B cell (primary cell): Measurements from ENCODE around the gene CEBPZOS. TPM values are rescaled to one million over a fixed set of nuclear protein-coding genes. Genes with fewer than 3 reads are reported as not detected.

ENCODE experiments used
- ATAC-seq: fragments of 200-7000 bp; cut with Tn5 transposase; one replicate; pipeline ENCODE4 v1.10.0; 2021; ENCODE audit warnings: low read depth, mild to moderate bottlenecking, moderate number of reproducible peaks, moderate library complexity
- CTCF ChIA-PET: fragments of 350-600 bp; sonication (Branson Sonifier 250); formaldehyde crosslinking; loops from one replicate; lab custom pipeline; 2021; ENCODE audit warnings: antibody characterized with exemption, inconsistent platforms; lab: Charles Lee
- POLR2A ChIA-PET: fragments of 350-600 bp; sonication (Branson Sonifier 250); formaldehyde crosslinking; loops from one replicate; lab custom pipeline; 2021; ENCODE audit warnings: antibody characterized with exemption; lab: Charles Lee
- DNase-seq: peaks from one replicate; pipeline ENCODE4 v3.0.0; 2013
- H2AFZ ChIP-seq: 2 replicates; pipeline ENCODE4 v1.6.1; 2012; ENCODE audit warnings: mild to moderate bottlenecking, low read depth, low read length; ENCODE audit not compliant: insufficient read depth, poor library complexity, severe bottlenecking
- H3K27ac ChIP-seq, 2 donors: 1 replicate in 1 of 2; 2 replicates in 1 of 2; pipeline ENCODE4 v1.5.1; 2012 to 2013; ENCODE audit warnings: low read length in 2 of 2, mild to moderate bottlenecking in 2 of 2, moderate library complexity in 1 of 2
- H3K27me3 ChIP-seq, 4 experiments: fragments of 200-600 bp in 1 of 4; sonication (generic) in 1 of 4; replicated peaks in 1 of 4; 1 replicate in 2 of 4; 2 replicates in 2 of 4; pipeline versions ENCODE4 v1.6.1 to v1.7.0; 2013 to 2016; ENCODE audit warnings: low read length in 3 of 4, mild to moderate bottlenecking in 2 of 4, mixed read lengths in 1 of 4, moderate library complexity in 1 of 4; ENCODE audit not compliant: insufficient read depth in 4 of 4, control insufficient read depth in 3 of 4; ENCODE audit errors: control extremely low read depth in 1 of 4
- H3K36me3 ChIP-seq, 2 experiments: replicated peaks in 1 of 2; 1 replicate in 1 of 2; 2 replicates in 1 of 2; pipeline versions ENCODE4 v1.6.1 to v1.7.1; 2013; ENCODE audit warnings: low read length in 1 of 2; ENCODE audit not compliant: insufficient read depth in 2 of 2, control insufficient read depth in 1 of 2; ENCODE audit errors: control extremely low read depth in 1 of 2, extremely low read depth in 1 of 2
- H3K4me1 ChIP-seq, 2 donors: fragments of 200-600 bp in 1 of 2; sonication (generic) in 1 of 2; 1 replicate in 1 of 2; 2 replicates in 1 of 2; pipeline versions ENCODE4 v1.5.1 to v1.6.1; 2013 to 2017; ENCODE audit warnings: low read length in 2 of 2; ENCODE audit not compliant: control insufficient read depth in 2 of 2, insufficient read depth in 2 of 2
- H3K4me2 ChIP-seq: replicated peaks from 2 replicates; pipeline ENCODE3; 2012; ENCODE audit warnings: mild to moderate bottlenecking, low read depth, low read length; ENCODE audit not compliant: poor library complexity, severe bottlenecking
- H3K4me3 ChIP-seq, 5 experiments: fragments of 200-600 bp in 1 of 5; sonication (generic) in 1 of 5; 1 replicate in 3 of 5; 2 replicates in 2 of 5; pipeline versions ENCODE4 v1.5.1 to v1.7.0; 2011 to 2016; ENCODE audit warnings: low read length in 4 of 5, mild to moderate bottlenecking in 4 of 5, low read depth in 2 of 5, control low read depth in 1 of 5, moderate library complexity in 1 of 5; ENCODE audit not compliant: insufficient read depth in 1 of 5; ENCODE audit errors: control extremely low read depth in 1 of 5, extremely low read depth in 1 of 5
- H3K79me2 ChIP-seq: fragments of 200-600 bp; sonication (generic); one replicate; pipeline ENCODE4 v1.6.0; 2016; ENCODE audit warnings: low read length; ENCODE audit not compliant: control insufficient read depth, insufficient read depth
- H3K9ac ChIP-seq: fragments of 200-600 bp; sonication (generic); 2 replicates; pipeline ENCODE4 v1.6.1; 2017; ENCODE audit warnings: mild to moderate bottlenecking, low read length, moderate library complexity
- H3K9me3 ChIP-seq, 3 donors: one replicate each; pipeline versions ENCODE4 v1.6.1 to v1.7.1; 2013; ENCODE audit warnings: low read length in 2 of 3; ENCODE audit not compliant: control insufficient read depth in 2 of 3, insufficient read depth in 1 of 3; ENCODE audit errors: control extremely low read depth in 1 of 3
- H4K20me1 ChIP-seq: 2 replicates; pipeline ENCODE4 v1.6.0; 2012; ENCODE audit warnings: mild to moderate bottlenecking, low read length; ENCODE audit not compliant: insufficient read depth, control insufficient read depth, poor library complexity, severe bottlenecking
- H3K27ac Mint-ChIP-seq: one replicate; pipeline ENCODE4 v1.8.0; 2021; ENCODE audit warnings: mixed read lengths
- H3K27me3 Mint-ChIP-seq: one replicate; pipeline ENCODE4 v1.8.0; 2021; ENCODE audit warnings: mixed read lengths
- H3K4me1 Mint-ChIP-seq: one replicate; pipeline ENCODE4 v1.8.0; 2021; ENCODE audit warnings: mixed read lengths
- H3K4me3 Mint-ChIP-seq: one replicate; pipeline ENCODE4 v1.8.0; 2021; ENCODE audit warnings: mixed read lengths
- H3K9me3 Mint-ChIP-seq: one replicate; pipeline ENCODE4 v1.8.0; 2022; ENCODE audit warnings: mixed read lengths; ENCODE audit not compliant: insufficient read depth
- EZH2 ChIP-seq: IDR thresholded peaks from 2 replicates; pipeline ENCODE4 v1.6.1; 2012; ENCODE audit warnings: borderline replicate concordance, low read depth, mild to moderate bottlenecking, moderate library complexity, low read length; ENCODE audit not compliant: insufficient read depth, poor library complexity, severe bottlenecking
- WGBS: methylation state at CpG from one replicate; pipeline ENCODE4 v1.1.5; 2013; ENCODE audit warnings: missing lambda C conversion rate; ENCODE audit not compliant: insufficient coverage; 5-methylcytosine and 5-hydroxymethylcytosine counted together
- intact Hi-C: fragments of 100-400 bp; cut with micrococcal nuclease; formaldehyde crosslinking; loops from one replicate; pipeline ENCODE4 v1.10.0; 2022
- polyA plus RNA-seq: library from polyadenylated mRNA; depleted of rRNA; stranded (reverse); fragments of >200 nt; gene quantifications from 2 replicates; pipeline ENCODE4 v1.2.3, GENCODE V29; 2012
- total RNA-seq, 2 donors: library from RNA; stranded (reverse); fragments of 120-200 nt in 1 of 2; gene quantifications; 1 replicate in 1 of 2; 2 replicates in 1 of 2; pipeline versions ENCODE4 v1.2.3 to v1.2.4, GENCODE V29; 2013 to 2022
- TF ChIP-seq, protein P1 (sequence below): fragments of 200-600 bp; IDR thresholded peaks from one replicate; pipeline ENCODE4 v1.8.0; 2022; ENCODE audit warnings: antibody characterized with exemption, mild to moderate bottlenecking

Gene CEBPZOS
- total and polyA plus RNA-seq, 2 donors (not counting 1 experiment from before 2014, with no cell fraction given): 17.6 to 36.7 TPM

DNA sequence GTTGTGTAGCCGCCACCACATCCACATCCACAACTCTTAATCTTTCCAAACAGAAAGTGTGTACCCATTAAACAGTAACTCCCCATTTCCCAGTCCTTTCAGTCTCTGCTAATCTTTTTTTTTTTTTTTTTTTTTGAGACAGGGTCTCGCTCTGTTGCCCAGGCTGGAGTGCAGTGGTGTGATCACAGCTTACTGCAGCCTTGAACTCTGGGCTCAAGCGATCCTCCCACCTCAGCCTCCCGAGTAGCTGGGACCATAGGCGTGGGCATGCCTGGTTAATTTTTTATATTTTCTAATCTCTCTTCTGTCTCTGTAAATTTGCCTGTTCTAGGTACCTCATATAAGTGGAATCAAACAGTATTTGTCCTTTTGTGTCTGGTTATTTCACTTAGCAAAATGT lies 43.1 kb upstream of the CEBPZOS start:
- no peak overlapping the region for H3K4me3 Mint-ChIP-seq

DNA sequence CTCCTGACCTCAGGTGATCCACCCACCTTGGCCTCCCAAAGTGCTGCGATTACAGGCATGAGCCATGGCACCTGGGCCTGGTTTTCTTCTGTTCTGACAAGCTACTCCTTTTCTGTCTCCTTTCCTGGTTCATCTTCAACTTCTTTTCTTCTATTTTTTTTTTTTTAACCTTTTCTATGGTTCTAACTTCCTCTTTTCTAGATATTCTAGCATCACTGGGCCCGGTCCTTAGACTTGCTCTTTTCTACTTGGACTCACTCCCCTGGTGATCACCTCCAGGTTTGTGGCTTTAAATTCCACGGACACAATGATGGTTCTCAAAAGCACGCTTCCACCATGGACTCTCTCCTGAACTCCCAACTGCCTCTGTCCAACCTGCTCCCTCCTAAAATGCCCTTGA lies 41.5 kb upstream of the CEBPZOS start:
- no peaks in the 10 kb centered on the region for H3K9me3 Mint-ChIP-seq
- Histone ChIP-seq H2AFZ (peak overlapping the region; percentile 92), H3K79me2 (peaks cover 80% of the 10 kb centered on the region), H3K4me1 (peaks cover 26 to 30% of the 10 kb centered on the region in 2 donors), H3K27me3 (no peaks in the 10 kb centered on the region), H3K9ac (no peak overlapping the region), H3K4me3 (no peak overlapping the region), H3K4me2 (peak overlapping the region; percentile 89), H3K36me3 (no peaks in the 10 kb centered on the region), H3K9me3 (peaks cover 0 to 4% (median 0%) of the 10 kb centered on the region in 3 donors), H4K20me1 (no peaks in the 10 kb centered on the region), H3K27ac (peak overlapping the region; percentile 7 to 72)
- ATAC-seq (peak; percentile 9), DNase-seq (peak; percentile 57)
- no peaks in the 10 kb centered on the region for H3K27me3 Mint-ChIP-seq
- H3K27ac Mint-ChIP-seq: peak overlapping the region; percentile 93
- intact Hi-C loops: loop anchor here (5.0 kb wide), 2 partner anchors 43 to 518 kb away; partner anchors contain the start of genes CDC42EP3 and CEBPZOS
- ChIA-PET POLR2A (interaction anchor here (1.5 kb wide), 1 partner anchor 9 kb away, joined by 3 read pairs; no protein-coding TSS in a partner anchor), CTCF (interaction anchor here (4.3 kb wide), 1 partner anchor 14 kb away, joined by 27 read pairs; no protein-coding TSS in a partner anchor)
- peaks cover 50% of the 10 kb centered on the region for H3K4me1 Mint-ChIP-seq
- 53% methylated on average over 4 of the region's 4 CpGs for WGBS
- peak overlapping the region; percentile 96 for H3K4me3 Mint-ChIP-seq
- TF ChIP-seq, protein P1, sequence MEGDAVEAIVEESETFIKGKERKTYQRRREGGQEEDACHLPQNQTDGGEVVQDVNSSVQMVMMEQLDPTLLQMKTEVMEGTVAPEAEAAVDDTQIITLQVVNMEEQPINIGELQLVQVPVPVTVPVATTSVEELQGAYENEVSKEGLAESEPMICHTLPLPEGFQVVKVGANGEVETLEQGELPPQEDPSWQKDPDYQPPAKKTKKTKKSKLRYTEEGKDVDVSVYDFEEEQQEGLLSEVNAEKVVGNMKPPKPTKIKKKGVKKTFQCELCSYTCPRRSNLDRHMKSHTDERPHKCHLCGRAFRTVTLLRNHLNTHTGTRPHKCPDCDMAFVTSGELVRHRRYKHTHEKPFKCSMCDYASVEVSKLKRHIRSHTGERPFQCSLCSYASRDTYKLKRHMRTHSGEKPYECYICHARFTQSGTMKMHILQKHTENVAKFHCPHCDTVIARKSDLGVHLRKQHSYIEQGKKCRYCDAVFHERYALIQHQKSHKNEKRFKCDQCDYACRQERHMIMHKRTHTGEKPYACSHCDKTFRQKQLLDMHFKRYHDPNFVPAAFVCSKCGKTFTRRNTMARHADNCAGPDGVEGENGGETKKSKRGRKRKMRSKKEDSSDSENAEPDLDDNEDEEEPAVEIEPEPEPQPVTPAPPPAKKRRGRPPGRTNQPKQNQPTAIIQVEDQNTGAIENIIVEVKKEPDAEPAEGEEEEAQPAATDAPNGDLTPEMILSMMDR: no peak
- TF ChIP-seq EZH2: no peak

More for the DNA sequence above, 43.1 kb upstream of the CEBPZOS start:
- ATAC-seq (no peak), DNase-seq (no peak)
- Histone ChIP-seq H3K4me1 (peaks cover 26 to 30% of the 10 kb centered on the region in 2 donors), H2AFZ (no peak overlapping the region), H3K27me3 (no peaks in the 10 kb centered on the region), H3K27ac (no peak overlapping the region), H3K36me3 (peaks cover 0 to 7% of the 10 kb centered on the region in 2 experiments), H4K20me1 (no peaks in the 10 kb centered on the region), H3K4me2 (no peak overlapping the region), H3K79me2 (peaks cover 78% of the 10 kb centered on the region), H3K9ac (no peak overlapping the region), H3K9me3 (peaks cover 0 to 4% (median 0%) of the 10 kb centered on the region in 3 donors), H3K4me3 (no peak overlapping the region)
- Mint-ChIP-seq H3K27me3 (no peaks in the 10 kb centered on the region), H3K27ac (no peak overlapping the region), H3K4me1 (peaks cover 52% of the 10 kb centered on the region), H3K9me3 (no peaks in the 10 kb centered on the region)
- CTCF ChIA-PET: no interaction called here
- intact Hi-C loops: no loop called here
- WGBS: no CpG with 5 or more reads among the region's 5 CpGs
- TF ChIP-seq, protein P1: no peak
- TF ChIP-seq EZH2: no peak
- POLR2A ChIA-PET: no interaction called here
